Measurements from ENCODE around the gene ARL6IP1. TPM values are rescaled to one million over a fixed set of nuclear protein-coding genes. Genes with fewer than 3 reads are reported as not detected.
"Not testable (repeated sequence)": the region's sequence is repeated elsewhere in the genome, so short reads cannot be mapped to it uniquely, and the experiment has no call there.

ARL6IP1 gene
- total RNA-seq, 1 experiment from 2014 or later: 197 TPM

DNA sequence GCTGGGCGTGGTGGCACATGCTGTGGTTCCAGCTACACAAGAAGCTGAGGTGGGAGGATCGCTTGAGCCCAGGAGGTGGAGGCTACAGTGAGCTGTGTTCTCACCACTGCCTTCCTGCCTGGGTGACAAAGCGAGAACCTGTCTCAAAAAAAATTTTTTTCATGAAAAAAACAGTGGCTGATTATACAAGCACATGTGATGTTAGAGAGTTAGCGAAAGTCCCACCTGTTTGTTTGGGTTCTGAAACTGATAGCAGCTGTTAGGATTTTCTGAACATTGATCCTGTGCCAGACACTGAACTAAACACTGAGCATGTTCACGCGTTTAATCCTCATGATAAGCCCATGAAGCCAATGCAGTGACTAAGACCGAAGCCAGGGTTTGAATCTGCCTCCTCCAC lies 34.1 kb downstream of the ARL6IP1 start:
- H3K27ac ChIP-seq (ENCODE audit: insufficient read length, low read depth, low read length); H3K14ac ChIP-seq (ENCODE audit: insufficient read depth, low read length); H4K5ac ChIP-seq (ENCODE audit: insufficient read length, low read depth, low read length); H3K56ac ChIP-seq (ENCODE audit: insufficient read length, low read depth, low read length); H3K79me1 ChIP-seq (ENCODE audit: insufficient read depth, low read depth, low read length, poor library complexity, severe bottlenecking); H3K4me1 Mint-ChIP-seq; H3K9me3 ChIP-seq (ENCODE audit: control insufficient read depth, low read depth, low read length); H3K4me3 Mint-ChIP-seq; H3K4me1 ChIP-seq (ENCODE audit: insufficient read depth, low read length); H4K20me1 ChIP-seq (ENCODE audit: control insufficient read depth, insufficient read depth, insufficient read length); H3T11ph ChIP-seq (ENCODE audit: low read length); H3K27ac Mint-ChIP-seq; H4K8ac ChIP-seq (replicated peaks; ENCODE audit: insufficient read length, low read depth, low read length); H3K79me2 ChIP-seq (ENCODE audit: insufficient read depth, low read length); H3K9me3 Mint-ChIP-seq; H3K4me2 ChIP-seq (ENCODE audit: insufficient read depth, insufficient read length, low read length); H3K18ac ChIP-seq (ENCODE audit: insufficient read length, low read depth, low read length); H3K27me3 Mint-ChIP-seq (ENCODE audit: low read depth); H2AFZ ChIP-seq (ENCODE audit: low read length); H2BK20ac ChIP-seq (ENCODE audit: low read depth, low read length, poor library complexity, severe bottlenecking); H2BK5ac ChIP-seq (ENCODE audit: insufficient read length, low read length); H2BK12ac ChIP-seq (ENCODE audit: insufficient read length, low read depth, low read length); H2AK5ac ChIP-seq (ENCODE audit: insufficient read length, low read length); H3K9ac ChIP-seq (ENCODE audit: extremely low read depth, insufficient read length, low read length); H4K91ac ChIP-seq (ENCODE audit: insufficient read length, low read depth, low read length); H3K23me2 ChIP-seq (ENCODE audit: insufficient read length, low read depth, low read length, poor library complexity, severe bottlenecking); H3K36me3 Mint-ChIP-seq (ENCODE audit: insufficient read depth in 1 of 3, low read depth in 3 of 3); H3K23ac ChIP-seq (ENCODE audit: insufficient read length, low read depth, low read length); H3K27me3 ChIP-seq (ENCODE audit: insufficient read depth, low read length); H3K4ac ChIP-seq (ENCODE audit: low read depth, low read length); H2BK120ac ChIP-seq (ENCODE audit: low read depth, low read length, poor library complexity, severe bottlenecking); H2BK15ac ChIP-seq (ENCODE audit: low read depth, low read length); DNase-seq: not testable (repeated sequence)
- WGBS (ENCODE audit: extremely low coverage, insufficient read length, low lambda C conversion rate): no CpG with 5 or more reads among the region's 7 CpGs

DNA sequence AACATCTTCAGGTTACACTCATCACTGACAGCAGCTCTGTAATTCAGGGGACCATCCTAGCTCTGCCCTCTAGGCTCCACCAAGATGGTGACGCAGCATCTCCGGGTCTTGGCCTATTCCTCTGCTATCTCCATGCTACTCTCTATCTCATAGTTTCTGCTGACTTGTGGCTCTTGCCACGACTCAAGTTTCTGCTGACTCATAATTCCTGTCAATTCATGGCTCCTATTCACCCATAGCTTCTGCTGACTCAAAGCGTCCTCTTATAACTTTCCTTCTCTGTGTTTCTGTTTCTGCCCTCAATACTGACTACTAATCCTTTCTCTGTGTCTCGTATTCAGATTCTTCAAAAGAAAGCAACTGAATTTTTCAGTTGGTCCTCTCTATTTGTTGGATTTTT lies 38.6 kb downstream of the ARL6IP1 start:
- H3K27ac Mint-ChIP-seq; H3T11ph ChIP-seq (ENCODE audit: low read length); H3K27me3 ChIP-seq (ENCODE audit: insufficient read depth, low read length); DNase-seq; H2BK12ac ChIP-seq (ENCODE audit: insufficient read length, low read depth, low read length); H4K20me1 ChIP-seq (ENCODE audit: control insufficient read depth, insufficient read depth, insufficient read length); H2AFZ ChIP-seq (ENCODE audit: low read length); H3K9ac ChIP-seq (ENCODE audit: extremely low read depth, insufficient read length, low read length); H3K4me2 ChIP-seq (ENCODE audit: insufficient read depth, insufficient read length, low read length); H3K56ac ChIP-seq (ENCODE audit: insufficient read length, low read depth, low read length); H4K5ac ChIP-seq (ENCODE audit: insufficient read length, low read depth, low read length); H4K8ac ChIP-seq (replicated peaks; ENCODE audit: insufficient read length, low read depth, low read length); H2BK15ac ChIP-seq (ENCODE audit: low read depth, low read length); H3K4ac ChIP-seq (ENCODE audit: low read depth, low read length); H3K4me1 ChIP-seq (ENCODE audit: insufficient read depth, low read length); H3K14ac ChIP-seq (ENCODE audit: insufficient read depth, low read length); H2BK5ac ChIP-seq (ENCODE audit: insufficient read length, low read length); H3K79me1 ChIP-seq (ENCODE audit: insufficient read depth, low read depth, low read length, poor library complexity, severe bottlenecking); H4K91ac ChIP-seq (ENCODE audit: insufficient read length, low read depth, low read length); H3K23me2 ChIP-seq (ENCODE audit: insufficient read length, low read depth, low read length, poor library complexity, severe bottlenecking); H2BK20ac ChIP-seq (ENCODE audit: low read depth, low read length, poor library complexity, severe bottlenecking); H3K9me3 Mint-ChIP-seq; H3K79me2 ChIP-seq (ENCODE audit: insufficient read depth, low read length); H2BK120ac ChIP-seq (ENCODE audit: low read depth, low read length, poor library complexity, severe bottlenecking); H3K27me3 Mint-ChIP-seq (ENCODE audit: low read depth); H3K36me3 Mint-ChIP-seq (ENCODE audit: insufficient read depth in 1 of 3, low read depth in 3 of 3); H3K4me1 Mint-ChIP-seq; H3K23ac ChIP-seq (ENCODE audit: insufficient read length, low read depth, low read length); H2AK5ac ChIP-seq (ENCODE audit: insufficient read length, low read length); H3K27ac ChIP-seq (ENCODE audit: insufficient read length, low read depth, low read length); H3K9me3 ChIP-seq (ENCODE audit: control insufficient read depth, low read depth, low read length); H3K18ac ChIP-seq (ENCODE audit: insufficient read length, low read depth, low read length); H3K4me3 Mint-ChIP-seq: not testable (repeated sequence)
- WGBS (ENCODE audit: extremely low coverage, insufficient read length, low lambda C conversion rate): no CpG with 5 or more reads among the region's 5 CpGs

All from H9 (cell line).